Body of pancreas (tissue), 4 donors: Measurements from ENCODE around the gene ARID4B. TPM values are rescaled to one million over a fixed set of nuclear protein-coding genes. Genes with fewer than 3 reads are reported as not detected.

Experiments used
- ATAC-seq: fragments of 150-250 bp; one replicate; pipeline ENCODE4 v1.9.1; 2016
- DNase-seq, 4 donors: peaks; one replicate each; pipeline ENCODE4 v3.0.0-alpha.2; 2019
- H3K27ac ChIP-seq, 4 donors: fragments of 200-600 bp; sonication (generic); 1 replicate in 3 of 4; 2 replicates in 1 of 4; pipeline versions ENCODE4 v1.5.1 to v1.6.1; 2016 to 2019; ENCODE audit warnings: mild to moderate bottlenecking in 1 of 4, mixed read lengths in 1 of 4, moderate library complexity in 1 of 4
- H3K27me3 ChIP-seq, 2 donors: fragments of 200-600 bp; sonication (generic); one replicate each; pipeline ENCODE4 v1.6.0; 2016; ENCODE audit warnings: mild to moderate bottlenecking in 1 of 2
- H3K36me3 ChIP-seq, 2 donors: fragments of 200-600 bp; sonication (generic); replicated peaks in 1 of 2; 2 replicates each; pipeline ENCODE4 v1.5.1; 2016; ENCODE audit warnings: low read depth in 2 of 2; ENCODE audit not compliant: insufficient read depth in 1 of 2
- H3K4me1 ChIP-seq: fragments of 200-600 bp; sonication (generic); one replicate; pipeline ENCODE4 v1.6.0; 2016
- H3K4me3 ChIP-seq, 2 donors: fragments of 200-600 bp; sonication (generic); 1 replicate in 1 of 2; 2 replicates in 1 of 2; pipeline ENCODE4 v1.5.1; 2016 to 2019
- H3K9me3 ChIP-seq, 3 donors: fragments of 200-600 bp; sonication (generic); 1 replicate in 2 of 3; 2 replicates in 1 of 3; pipeline ENCODE4 v1.5.1; 2016
- POLR2A ChIP-seq, 3 donors: fragments of 450-650 bp; IDR thresholded peaks; one replicate each; pipeline ENCODE4 v1.6.1; 2016; ENCODE audit warnings: antibody characterized with exemption in 3 of 3, mild to moderate bottlenecking in 2 of 3
- WGBS, 2 donors: methylation state at CpG; one replicate each; pipeline ENCODE4 v1.1.5; 2017; 5-methylcytosine and 5-hydroxymethylcytosine counted together
- intact Hi-C: fragments of 100-400 bp; cut with DNase I; formaldehyde crosslinking; loops from one replicate; pipeline ENCODE4 v1.15.1; 2023
- total RNA-seq, 2 donors: library from RNA; depleted of rRNA; stranded (reverse); fragments of >200 nt; gene quantifications; one replicate each; pipeline ENCODE4 v1.1.0, GENCODE V29; 2016
- TF ChIP-seq, protein P1 (sequence below), 7 experiments: fragments of 450-650 bp in 4 of 7; fragments of 200-600 bp in 3 of 7; sonication (generic) in 3 of 7; IDR thresholded peaks; one replicate each; pipeline ENCODE4 v1.5.1; 2016 to 2019; ENCODE audit warnings: antibody characterized with exemption in 7 of 7

The ARID4B gene
- total RNA-seq, 2 donors from 2014 or later, result 27.7 to 35.3 TPM

GRCh38 chr1:235157150-235157549 is 170.8 kb downstream of the ARID4B start:
- Histone ChIP-seq H3K9me3 (peaks cover 0 to 3% (median 0%) of the 10 kb centered on the region in 3 donors), H3K27me3 (no peaks in the 10 kb centered on the region), H3K4me3 (no peak overlapping the region), H3K27ac (no peak overlapping the region), H3K4me1 (peaks cover 8% of the 10 kb centered on the region), H3K36me3 (peaks cover 0 to 12% of the 10 kb centered on the region in 2 donors)
- 91 to 92% methylated on average over 4 of the region's 4 CpGs for WGBS, 2 donors
- ATAC-seq (no peak), DNase-seq (no peak)
- no peak for TF ChIP-seq POLR2A (IDR thresholded peaks at IDR 0.05)
- TF ChIP-seq, protein P1, sequence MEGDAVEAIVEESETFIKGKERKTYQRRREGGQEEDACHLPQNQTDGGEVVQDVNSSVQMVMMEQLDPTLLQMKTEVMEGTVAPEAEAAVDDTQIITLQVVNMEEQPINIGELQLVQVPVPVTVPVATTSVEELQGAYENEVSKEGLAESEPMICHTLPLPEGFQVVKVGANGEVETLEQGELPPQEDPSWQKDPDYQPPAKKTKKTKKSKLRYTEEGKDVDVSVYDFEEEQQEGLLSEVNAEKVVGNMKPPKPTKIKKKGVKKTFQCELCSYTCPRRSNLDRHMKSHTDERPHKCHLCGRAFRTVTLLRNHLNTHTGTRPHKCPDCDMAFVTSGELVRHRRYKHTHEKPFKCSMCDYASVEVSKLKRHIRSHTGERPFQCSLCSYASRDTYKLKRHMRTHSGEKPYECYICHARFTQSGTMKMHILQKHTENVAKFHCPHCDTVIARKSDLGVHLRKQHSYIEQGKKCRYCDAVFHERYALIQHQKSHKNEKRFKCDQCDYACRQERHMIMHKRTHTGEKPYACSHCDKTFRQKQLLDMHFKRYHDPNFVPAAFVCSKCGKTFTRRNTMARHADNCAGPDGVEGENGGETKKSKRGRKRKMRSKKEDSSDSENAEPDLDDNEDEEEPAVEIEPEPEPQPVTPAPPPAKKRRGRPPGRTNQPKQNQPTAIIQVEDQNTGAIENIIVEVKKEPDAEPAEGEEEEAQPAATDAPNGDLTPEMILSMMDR (IDR thresholded peaks at IDR 0.05), result no peak
- intact Hi-C loops, result no loop called here

- TF ChIP-seq, protein P1 (IDR thresholded peaks at IDR 0.05), result no peak
- TF ChIP-seq POLR2A (IDR thresholded peaks at IDR 0.05), result no peak
- Histone ChIP-seq H3K4me3 (no peak overlapping the region), H3K9me3 (peaks cover 0 to 3% (median 0%) of the 10 kb centered on the region in 3 donors), H3K27me3 (no peaks in the 10 kb centered on the region), H3K27ac (no peak overlapping the region), H3K36me3 (peaks cover 0 to 12% of the 10 kb centered on the region in 2 donors), H3K4me1 (peaks cover 8% of the 10 kb centered on the region)
- WGBS, 2 donors, result 79 to 83% methylated on average over 4 of the region's 4 CpGs
- ATAC-seq (no peak), DNase-seq (no peak)
- intact Hi-C loops, result no loop called here
These were observed 171.2 kb downstream of the ARID4B start for GRCh38 chr1:235156740-235157139.

GRCh38 chr1:235156265-235156664 is 171.7 kb downstream of the ARID4B start:
- Histone ChIP-seq H3K4me3 (no peak overlapping the region), H3K27ac (no peak overlapping the region), H3K4me1 (peaks cover 8% of the 10 kb centered on the region), H3K36me3 (peaks cover 0 to 12% of the 10 kb centered on the region in 2 donors), H3K27me3 (no peaks in the 10 kb centered on the region), H3K9me3 (no peaks in the 10 kb centered on the region)
- WGBS, 2 donors, result 75 to 79% methylated on average over 3 of the region's 3 CpGs
- intact Hi-C loops, result no loop called here
- DNase-seq (no peak), ATAC-seq (no peak)
- TF ChIP-seq, protein P1 (IDR thresholded peaks at IDR 0.05), result no peak
- TF ChIP-seq POLR2A (IDR thresholded peaks at IDR 0.05), result no peak

- ATAC-seq (no peak), DNase-seq (no peak)
- Histone ChIP-seq H3K4me3 (no peak overlapping the region), H3K27me3 (no peaks in the 10 kb centered on the region), H3K36me3 (peaks cover 0 to 20% of the 10 kb centered on the region in 2 donors), H3K9me3 (no peaks in the 10 kb centered on the region), H3K4me1 (no peaks in the 10 kb centered on the region), H3K27ac (no peak overlapping the region)
- intact Hi-C loops, result no loop called here
- TF ChIP-seq POLR2A (IDR thresholded peaks at IDR 0.05), result no peak
- TF ChIP-seq, protein P1 (IDR thresholded peaks at IDR 0.05), result no peak
These were observed 175.7 kb downstream of the ARID4B start for GRCh38 chr1:235152235-235152634.

DNA sequence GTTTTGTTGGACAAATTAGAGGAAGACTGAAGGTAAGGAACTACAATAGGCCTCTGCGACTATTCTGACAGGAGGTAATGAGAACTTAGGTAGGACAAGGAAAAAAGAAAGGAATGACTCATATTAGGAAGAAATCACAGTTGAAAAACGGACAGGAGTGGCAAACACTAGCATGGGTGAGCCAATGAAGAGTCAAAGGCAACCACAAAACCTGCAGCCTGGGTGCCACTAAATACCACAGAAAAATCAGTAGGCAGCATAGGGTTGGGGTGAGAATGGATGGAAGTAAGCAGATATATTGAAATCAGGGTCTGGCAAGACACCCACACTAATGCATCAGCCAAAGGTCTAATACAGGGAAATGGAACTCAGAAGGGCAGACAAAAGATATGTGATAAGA is 176.9 kb downstream of the ARID4B start:
- no peaks in the 10 kb centered on the region for H3K4me1 ChIP-seq
- TF ChIP-seq, protein P1 (IDR thresholded peaks at IDR 0.05), result no peak
- TF ChIP-seq POLR2A (IDR thresholded peaks at IDR 0.05), result no peak
- peaks cover 0 to 22% of the 10 kb centered on the region in 2 donors for H3K36me3 ChIP-seq
- no peak overlapping the region for H3K4me3 ChIP-seq
- 82 to 92% methylated on average over 2 of the region's 2 CpGs for WGBS, 2 donors
- H3K27me3 ChIP-seq, result no peaks in the 10 kb centered on the region
- intact Hi-C loops, result no loop called here
- H3K9me3 ChIP-seq, result no peaks in the 10 kb centered on the region
- ATAC-seq, result no peak
- no peak for DNase-seq
- H3K27ac ChIP-seq, result no peak overlapping the region
